GM19438 (cell line): ENCODE results near the gene C13orf46.
"Not testable (repeated sequence)": the region's sequence is repeated elsewhere in the genome, so short reads cannot be mapped to it uniquely, and the experiment has no call there.

Experiments used
- ATAC-seq: cut with Tn5 transposase; IDR thresholded peaks from one replicate; pipeline ENCODE4 v1.9.1; 2021; ENCODE audit warnings: low read depth; ENCODE audit not compliant: unreplicated experiment

C13orf46 gene

DNA sequence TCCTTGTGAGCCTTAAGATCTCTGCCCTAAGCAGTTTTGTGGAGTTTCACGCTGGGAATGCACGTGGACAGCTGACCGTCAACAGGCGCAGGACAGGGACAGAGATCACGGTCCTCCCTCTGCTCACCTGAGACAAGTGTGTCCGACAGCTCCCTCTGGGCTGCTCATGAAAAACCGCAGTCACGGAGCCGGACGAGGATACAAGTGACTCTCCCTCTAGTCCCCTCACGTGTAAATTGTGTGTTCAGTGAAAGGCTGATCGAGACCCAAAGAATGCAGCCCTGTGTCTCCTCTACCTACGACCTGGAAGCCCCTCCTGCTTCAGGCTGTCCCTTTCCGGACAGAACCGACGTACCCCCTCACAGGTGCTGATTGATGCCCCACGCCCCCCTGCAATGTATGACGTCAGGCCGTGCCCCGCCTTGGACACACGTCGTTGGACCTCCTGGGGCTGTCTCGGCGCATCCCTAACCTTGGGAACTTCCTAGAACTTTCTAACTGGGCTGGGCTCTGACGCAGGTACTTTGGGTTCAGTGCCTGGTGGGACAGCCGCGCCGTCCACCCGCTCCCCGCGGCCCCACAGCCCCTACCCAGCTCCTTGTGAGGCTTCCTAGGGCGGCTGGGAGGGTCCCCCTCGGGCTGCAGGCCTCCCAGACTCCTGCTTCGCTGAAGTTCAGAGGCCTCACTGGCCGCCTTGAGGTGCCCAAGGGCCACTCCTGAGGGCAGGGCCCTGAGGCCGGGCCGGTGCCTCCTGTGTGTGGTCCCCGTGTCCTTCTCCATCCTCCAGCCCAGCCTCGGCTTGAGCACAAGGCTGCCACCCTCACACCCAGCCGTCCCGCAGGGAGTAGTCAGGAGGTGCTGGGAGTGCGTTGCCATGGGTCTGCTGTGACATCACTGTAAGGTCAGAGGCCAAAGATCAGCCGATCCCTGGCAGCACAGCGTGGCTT is at the start of gene C13orf46:
TSS of gene C13orf46 (minus strand) at position 859 of the 947 bp plus-strand sequence. CDS start at position 780, 79 bp downstream.
- no peak for ATAC-seq

DNA sequence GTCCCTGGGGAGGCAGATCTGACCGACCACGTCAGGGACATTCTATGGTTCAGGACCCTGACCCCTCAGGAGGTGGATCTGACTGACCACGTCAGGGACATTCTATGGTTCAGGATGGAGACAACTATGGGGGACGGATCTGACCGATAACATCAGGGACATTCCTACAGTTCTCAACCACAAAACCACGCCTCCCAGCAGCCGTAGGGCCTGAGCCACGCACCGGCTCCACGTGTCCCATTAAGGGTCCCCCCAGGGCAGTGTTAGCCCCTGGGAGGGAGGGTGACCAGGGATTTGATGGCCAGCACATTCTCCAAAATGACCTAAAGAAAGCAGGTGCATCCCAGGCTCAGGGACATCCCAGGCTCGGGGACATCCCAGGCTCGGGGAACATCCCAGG is 49.0 kb upstream of the C13orf46 start:
- no peak for ATAC-seq

DNA sequence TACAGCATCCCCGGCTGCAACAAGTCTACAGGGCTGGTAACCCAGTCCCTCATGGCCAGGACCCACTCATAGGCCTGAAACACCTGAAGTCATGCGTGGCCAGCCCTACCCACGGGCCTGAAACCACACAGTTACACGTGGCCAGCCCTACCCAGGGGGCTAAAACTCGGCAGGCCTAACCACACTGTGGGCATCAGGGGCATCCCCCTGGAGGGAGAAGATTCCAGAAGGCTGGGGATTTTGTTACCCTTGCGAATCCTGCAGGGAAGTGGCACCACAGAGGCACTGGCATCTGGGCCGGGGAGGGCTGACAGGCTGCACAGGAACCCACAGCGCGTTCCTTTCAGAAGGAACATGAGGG is 48.4 kb upstream of the C13orf46 start:
- no peak for ATAC-seq

DNA sequence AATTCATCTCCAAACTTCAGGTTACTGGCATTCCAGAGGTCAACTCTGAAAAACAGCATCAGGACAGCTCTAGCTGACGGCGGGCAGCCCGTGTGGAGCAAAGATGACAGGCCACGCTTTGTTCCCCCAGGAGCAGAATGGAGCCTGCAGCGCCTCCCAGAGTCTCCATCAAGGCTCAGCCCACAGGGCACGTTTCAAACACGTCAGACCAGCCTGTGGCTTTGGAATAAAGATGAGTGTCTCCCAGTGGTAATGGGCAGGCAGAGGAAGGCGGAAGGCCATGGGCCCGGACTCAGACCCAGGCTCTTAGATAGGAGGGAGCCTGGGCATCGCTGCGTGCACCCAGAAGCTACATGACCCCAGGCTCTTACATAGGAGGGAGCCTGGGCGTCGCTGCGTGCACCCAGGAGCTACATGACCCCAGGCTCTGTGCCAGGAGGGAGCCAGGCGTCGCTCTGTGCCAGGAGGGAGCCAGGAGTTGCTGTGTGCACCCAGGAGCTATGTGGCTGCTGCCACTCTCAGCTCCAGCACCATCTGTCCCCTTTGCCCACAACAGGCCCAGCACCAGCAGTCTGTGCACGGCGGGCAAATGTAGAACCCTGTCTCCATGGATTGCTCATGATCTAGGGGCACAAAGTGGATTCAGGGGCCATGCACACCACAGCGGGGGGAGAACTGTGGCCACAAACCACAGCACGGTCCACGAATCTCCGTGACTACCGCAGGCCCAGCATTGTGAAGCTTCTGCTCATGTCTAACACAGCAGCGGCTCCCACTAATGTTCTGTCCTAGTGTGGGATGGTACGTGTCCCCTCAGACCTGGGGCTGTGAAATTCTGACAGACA is 47.8 kb upstream of the C13orf46 start:
- no peak for ATAC-seq

DNA sequence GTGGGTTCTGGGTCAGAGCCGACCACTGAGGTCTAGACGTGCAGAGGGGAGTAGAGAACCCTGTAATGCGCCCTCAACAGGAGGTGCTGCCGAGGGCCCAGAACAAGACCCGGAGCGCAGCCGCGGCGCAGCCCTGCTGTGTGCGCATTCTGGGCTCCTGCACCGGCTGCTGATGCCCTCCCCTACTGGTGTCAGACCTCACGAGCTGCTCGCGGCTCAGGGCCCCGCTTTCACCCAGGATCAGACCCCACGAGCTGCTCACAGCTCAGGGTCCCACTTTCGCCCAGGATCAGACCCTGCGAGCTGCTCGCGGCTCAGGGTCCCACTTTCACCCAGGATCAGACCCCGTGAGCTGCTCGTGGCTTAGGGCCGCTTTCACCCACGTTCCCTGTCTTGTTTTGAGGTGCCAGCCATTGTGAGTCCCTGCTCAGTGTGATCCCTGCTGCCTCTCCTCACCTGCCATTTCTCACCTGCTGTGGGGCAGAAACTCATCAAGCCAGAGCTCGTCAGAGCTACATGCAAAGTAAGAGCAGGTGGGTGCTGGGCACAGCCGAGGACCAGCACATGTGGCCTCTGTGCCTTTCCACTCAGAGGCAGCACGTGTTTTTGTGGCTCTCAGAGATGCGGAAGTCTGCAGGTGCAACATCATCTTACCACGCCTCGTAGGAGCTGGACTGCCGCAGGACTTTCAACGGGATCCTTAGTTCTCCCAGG is 47.0 kb upstream of the C13orf46 start:
- no peak for ATAC-seq

DNA sequence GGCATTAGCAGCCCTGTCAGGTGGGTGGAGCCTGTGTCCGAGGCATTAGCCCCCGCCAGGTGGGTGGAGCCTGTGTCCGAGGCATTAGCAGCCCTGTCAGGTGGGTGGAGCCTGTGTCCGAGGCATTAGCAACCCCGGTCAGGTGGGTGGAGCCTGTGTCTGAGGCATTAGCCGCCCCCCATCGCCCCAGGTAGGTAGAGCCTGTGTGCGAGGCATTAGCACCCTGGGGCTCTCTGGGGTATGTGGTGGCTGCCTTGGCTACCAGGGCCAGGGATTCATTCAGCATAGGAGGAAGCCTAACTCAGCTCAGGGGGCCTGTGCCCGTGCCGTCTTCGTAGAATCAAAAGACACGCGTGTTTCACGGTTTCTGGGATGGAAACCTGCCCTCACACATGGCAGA is 46.3 kb upstream of the C13orf46 start:
- not testable (repeated sequence) for ATAC-seq

DNA sequence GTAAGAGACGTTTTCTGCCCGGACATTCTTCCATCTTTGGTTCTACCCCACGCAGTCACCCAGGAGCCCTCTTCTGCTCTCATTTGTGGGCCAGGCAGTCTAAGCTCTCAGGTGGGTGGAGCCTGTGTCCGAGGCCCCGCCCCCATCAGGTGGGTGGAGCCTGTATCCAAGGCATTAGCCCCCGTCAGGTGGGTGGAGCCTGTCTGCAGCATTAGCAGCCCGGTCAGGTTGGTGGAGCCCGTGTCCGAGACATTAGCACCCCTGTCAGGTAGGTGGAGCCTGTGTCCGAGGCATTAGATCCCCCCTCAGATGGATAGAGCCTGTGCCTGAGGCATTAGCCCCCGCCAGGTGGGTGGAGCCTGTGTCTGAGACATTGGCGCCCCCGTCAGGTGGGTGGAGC is 45.5 kb upstream of the C13orf46 start:
- ATAC-seq: no peak

DNA sequence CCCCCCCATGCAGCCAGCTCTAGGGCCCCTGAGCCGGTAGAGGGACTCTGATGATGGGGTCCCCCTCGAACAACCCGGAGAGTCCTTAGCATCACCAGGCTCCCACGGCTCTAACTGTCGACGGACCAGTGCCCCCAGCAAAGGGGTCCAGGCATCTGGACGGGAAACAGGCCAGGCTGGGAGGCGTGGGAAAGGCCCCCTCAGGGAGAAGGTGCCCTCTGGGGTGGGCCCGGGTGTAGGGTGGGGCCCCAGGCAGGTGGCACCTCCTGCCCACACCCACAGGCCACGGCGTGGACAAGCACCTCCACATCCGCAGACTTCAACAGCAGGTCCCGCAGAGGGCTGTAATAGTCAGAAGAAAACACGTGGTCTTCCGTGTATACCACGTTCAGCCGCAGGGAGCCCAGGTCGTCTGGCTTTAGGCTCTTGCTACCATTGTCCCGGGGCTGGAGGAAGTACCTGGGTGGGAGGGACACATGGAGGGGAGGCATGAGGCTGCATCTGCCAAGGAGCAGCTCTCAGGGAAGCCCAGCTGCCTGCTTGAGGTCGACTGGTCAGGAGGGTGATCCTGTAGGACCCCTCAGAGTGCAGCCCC is 44.7 kb upstream of the C13orf46 start:
- ATAC-seq: no peak

DNA sequence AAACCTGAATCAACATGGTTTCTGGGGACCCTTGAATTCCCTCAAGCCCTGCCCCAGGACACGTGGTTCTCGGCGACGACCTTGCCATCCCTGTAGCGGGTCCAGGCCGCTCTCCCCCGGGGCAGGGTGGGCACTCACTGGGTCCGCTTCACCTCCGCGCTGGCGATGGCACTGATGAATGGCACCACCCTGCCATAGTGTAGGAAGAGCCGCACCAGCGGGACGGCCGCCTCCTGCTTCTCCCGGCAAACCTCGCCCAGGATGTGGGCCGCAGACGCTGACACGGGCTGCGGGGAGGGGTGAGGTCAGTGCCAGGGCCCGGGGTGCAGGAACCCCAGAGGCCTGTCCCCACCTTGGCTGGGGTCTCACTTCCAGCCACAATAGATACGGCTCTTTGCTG is 44.1 kb upstream of the C13orf46 start:
- ATAC-seq: no peak

DNA sequence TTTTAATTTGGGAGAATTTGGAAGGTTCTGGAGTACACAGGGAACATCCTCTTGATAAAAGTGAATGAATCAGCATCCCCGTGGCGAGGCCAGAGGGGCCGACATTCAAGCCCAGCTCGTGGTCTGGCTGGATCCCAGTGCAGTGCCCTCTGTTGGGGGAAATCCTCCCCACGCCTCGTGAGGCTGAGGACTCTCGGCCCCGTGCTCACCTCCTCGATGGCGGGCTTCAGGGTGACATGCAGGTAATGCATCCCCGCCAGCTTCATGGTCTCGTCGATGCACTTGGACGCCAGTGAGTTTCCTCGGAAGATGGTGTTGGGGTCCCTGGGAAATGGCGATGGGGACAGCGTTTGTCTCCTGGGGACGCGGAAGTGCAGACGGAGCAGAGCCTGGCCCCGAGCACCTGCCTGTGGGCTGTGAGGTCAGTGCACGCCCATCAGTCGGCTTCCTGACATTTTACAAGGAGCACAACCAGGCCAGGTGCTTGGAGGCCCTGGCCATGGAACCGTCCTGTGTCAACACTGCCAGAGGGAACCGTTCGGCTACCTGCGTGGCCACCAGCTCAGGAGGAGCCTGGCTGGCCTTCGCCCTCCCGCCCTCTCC is 43.3 kb upstream of the C13orf46 start:
- no peak for ATAC-seq

DNA sequence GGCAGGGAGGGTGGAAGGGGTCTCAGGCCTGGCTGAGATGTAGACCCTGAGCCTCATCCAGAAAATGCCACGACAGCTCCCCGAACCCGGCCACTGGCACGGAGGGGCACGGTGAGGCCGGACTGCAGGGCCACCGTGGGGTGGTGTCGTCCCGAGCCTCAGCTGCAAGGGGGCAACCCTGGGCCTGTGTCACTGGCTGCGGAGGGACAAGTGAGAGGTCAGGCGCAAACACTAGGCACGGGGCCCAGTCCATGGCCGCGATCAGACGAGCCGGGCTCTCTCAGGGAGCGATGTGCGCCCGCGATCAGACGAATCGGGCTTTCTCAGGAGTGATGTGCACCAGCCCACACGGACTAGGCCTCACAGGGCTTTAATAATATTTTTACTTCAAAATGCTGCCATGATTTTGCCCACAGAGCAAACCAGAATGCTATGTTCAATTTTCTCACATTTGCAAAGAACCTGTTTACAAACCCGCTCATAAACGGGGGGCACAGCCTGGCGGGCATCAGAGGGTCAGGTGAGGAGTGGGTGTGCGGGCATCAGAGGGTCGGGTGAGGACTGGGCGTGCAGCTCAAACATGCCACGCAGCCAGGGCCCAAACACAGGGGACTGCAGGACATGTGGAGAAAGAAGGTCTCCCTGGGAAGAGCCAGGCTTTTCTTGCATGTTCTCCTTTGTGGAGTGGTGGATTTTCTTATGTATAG is 42.6 kb upstream of the C13orf46 start:
- no peak for ATAC-seq

DNA sequence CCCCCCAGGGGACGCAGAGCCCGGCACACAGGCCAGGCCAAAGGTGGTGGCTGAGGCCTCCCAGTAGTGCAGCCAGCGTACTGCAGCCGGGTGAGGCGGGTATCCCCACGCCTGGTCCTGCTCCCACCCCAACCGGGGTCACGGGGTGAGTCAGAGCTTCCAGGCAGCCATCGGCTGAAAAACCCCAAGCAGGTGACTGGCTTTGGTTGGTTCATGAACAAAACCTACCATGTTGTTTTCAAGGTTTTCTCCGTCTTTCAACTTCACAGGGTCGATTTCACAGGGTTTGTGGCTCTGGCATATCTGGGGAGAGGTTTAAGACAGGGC is 42.1 kb upstream of the C13orf46 start:
- no peak for ATAC-seq

DNA sequence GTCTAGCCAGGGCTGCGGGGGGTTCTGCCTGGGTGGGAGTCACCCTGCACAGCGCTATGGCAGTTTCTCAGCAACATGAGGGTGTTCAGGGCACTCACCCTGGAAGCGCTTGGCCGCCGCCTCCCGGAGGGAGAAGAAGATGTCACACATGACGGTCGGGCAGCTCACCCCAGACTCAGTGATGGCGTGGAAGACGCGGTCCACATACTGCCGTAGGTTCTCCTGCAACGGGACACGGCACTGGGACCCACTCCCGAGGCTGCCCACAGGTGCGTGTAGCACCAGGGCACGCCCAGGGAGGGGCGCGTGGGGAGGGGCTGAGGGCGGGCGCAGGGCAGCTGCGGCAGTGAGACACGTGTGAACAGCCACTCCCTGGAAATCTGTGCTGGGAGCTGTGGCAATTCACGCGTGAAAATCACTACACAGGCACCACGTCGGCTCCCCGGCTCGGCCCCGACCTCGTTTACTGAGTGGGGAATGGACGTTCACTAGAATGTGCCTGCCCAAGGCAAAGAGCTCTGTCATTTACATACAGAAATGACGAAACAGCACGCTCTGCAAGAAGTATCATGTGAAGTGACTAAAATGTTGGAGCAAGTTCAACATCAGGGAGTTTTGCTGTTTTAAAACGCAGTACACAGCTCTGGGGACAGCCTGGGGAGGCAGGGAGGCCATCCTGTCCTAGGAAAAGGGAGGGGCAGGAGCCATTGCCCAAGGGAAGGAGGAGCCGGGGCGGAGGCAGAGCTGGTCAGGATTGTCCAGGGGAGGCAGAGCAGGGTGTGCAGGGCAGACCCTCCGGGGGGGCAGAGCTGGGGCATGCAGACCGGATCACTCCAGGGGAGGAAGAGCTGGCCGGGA is 41.5 kb upstream of the C13orf46 start:
- no peak for ATAC-seq

DNA sequence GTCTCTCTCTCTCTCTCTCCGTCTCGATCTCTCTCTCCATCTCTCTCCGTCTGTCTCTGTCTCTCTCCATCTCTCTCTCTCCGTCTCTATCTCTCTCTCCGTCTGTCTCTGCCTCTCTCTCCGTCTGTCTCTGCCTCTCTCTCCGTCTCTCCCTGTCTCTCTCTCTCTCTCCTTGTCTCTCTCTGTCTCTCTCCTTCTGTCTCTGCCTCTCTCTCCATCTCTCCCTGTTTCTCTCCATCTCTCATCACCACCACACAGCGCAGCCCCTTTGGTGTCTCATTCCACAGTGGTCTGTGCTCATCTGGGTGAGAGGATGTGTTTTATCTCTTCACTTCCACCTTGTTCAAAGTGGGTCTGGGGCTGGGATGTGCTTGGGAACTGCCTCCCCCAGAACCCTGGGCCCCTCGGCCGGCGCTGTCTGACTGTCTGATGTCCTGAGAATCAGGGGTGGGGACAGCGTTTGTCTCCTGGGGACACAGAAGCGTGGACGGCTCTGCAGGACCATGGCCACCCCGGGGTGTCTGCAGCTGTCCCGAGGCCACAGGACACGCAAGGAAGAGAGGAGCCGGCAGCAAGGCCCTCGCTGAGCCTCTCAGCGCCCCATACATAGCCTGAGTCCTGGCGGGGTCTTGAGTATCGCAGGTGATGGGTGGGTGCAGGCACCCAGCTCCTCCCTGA is 40.2 kb upstream of the C13orf46 start:
- no peak for ATAC-seq

DNA sequence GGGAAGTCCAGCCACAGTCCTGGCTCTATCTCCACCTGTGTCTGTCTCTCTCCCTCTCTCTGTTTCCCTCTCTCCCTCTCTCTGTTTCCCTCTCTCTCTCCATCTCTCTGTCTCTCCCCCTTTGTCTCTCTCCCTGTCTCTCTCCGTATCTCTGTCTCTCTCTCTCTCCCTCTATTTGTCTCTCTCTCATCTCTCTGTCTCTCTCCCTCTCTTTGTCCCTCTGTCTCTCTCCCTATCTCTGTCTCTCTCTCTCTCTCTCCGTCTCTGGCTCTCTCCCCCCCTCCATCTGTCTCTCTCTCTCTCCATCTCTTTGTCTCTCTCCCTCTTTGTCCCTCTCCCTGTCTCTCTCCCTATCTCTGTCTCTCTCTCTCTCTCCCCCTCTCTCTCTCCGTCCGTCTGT is 39.5 kb upstream of the C13orf46 start:
- no peak for ATAC-seq

DNA sequence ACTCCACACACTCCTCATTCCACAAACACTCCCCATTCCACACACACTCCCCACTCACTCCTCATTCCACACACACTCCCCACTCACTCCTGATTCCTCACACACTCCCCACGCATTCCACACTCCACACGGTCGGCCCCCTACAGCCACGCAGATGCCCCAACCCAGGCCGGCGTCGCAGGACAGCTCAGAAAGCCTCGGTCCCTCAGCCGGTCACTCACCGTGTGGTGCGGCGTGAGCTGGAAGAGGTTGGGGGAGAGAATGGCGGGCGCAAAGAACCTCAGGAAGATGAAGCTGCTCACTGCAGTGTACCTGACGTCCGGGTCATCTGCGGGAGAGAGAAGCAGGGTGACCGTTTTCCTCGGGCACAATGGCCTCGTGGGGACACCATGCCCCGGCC is 39.0 kb upstream of the C13orf46 start:
- ATAC-seq: no peak

DNA sequence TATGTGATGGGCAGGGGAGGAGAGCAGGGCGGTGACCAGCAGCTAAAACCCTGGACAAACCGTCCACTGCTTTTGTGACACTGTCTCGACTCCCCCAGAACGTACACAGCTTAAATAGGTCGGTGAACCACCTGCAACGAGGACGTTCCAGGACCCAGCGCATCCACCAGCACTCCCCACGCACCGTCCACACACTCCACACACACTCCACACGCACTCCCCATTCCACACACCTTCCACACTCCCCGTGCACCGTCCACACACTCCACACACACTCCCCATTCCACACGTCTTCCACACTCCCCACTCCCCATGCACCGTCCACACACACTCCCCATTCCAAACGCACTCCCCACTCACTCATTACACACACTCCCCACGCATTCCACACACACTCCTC is 38.3 kb upstream of the C13orf46 start:
- ATAC-seq: no peak

DNA sequence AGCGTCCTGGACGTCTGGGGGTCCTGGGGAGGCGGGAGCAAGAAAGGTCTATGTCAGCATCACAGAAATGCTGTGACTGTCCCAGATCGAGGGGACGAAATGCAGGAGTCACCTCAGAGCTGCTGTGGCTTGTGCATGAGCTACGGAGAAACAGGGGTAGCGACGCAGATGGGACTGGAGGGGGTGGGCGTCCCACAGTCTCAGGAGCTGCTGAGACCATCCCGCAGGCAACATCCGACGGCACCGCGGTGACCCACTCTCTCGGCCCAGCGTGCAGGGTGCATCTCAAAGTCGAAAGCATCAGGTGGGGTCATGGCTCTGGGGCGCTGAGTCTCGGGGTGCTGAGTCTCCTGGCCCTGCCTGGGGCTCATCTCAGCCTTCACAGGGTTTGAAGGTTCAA is 37.4 kb upstream of the C13orf46 start:
- ATAC-seq: no peak
